Spinal cord (tissue), 10 donors: ENCODE measurements around the gene SCG3. TPM values are rescaled to one million over a fixed set of nuclear protein-coding genes. Genes with fewer than 3 reads are reported as not detected.

Source experiments
- DNase-seq, 6 donors: peaks; one replicate each; pipeline versions ENCODE4 v3.0.0 to v3.0.0-alpha.2; 2013 to 2015; ENCODE audit warnings: low spot score in 6 of 6, low read depth in 4 of 6
- H3K27ac ChIP-seq: one replicate; pipeline ENCODE4 v1.5.1; 2013; ENCODE audit warnings: low read depth, low read length, control low read depth
- H3K27me3 ChIP-seq: one replicate; pipeline ENCODE4 v1.6.1; 2013; ENCODE audit warnings: low read length; ENCODE audit not compliant: control insufficient read depth, insufficient read depth
- H3K36me3 ChIP-seq: one replicate; pipeline ENCODE4 v1.6.1; 2013; ENCODE audit warnings: low read length; ENCODE audit not compliant: control insufficient read depth, insufficient read depth
- H3K4me1 ChIP-seq: one replicate; pipeline ENCODE4 v1.6.1; 2013; ENCODE audit warnings: low read length; ENCODE audit not compliant: control insufficient read depth, insufficient read depth
- H3K4me3 ChIP-seq: one replicate; pipeline ENCODE4 v1.5.1; 2013; ENCODE audit warnings: low read depth, low read length, control low read depth
- H3K9me3 ChIP-seq: one replicate; pipeline ENCODE4 v1.6.1; 2013; ENCODE audit warnings: low read length; ENCODE audit not compliant: control insufficient read depth, insufficient read depth
- WGBS: methylation state at CpG from one replicate; pipeline ENCODE4 v1.1.5; 2013; ENCODE audit warnings: missing lambda C conversion rate; ENCODE audit not compliant: insufficient coverage; 5-methylcytosine and 5-hydroxymethylcytosine counted together
- polyA plus RNA-seq, 2 donors: library from polyadenylated mRNA; unstranded; fragments of 120-200 nt; gene quantifications; one replicate each; pipeline ENCODE4 v1.2.1, GENCODE V29; 2013; ENCODE audit not compliant: insufficient read length in 2 of 2
- total RNA-seq, 2 donors: library from RNA; depleted of rRNA in 1 of 2; stranded (reverse); fragments of 120-200 nt in 1 of 2; fragments of >200 nt in 1 of 2; gene quantifications; one replicate each; pipeline versions ENCODE4 v1.2.3 to v1.2.4, GENCODE V29; 2013 to 2014
- donor health status: healthy.

SCG3 gene
- total and polyA plus RNA-seq, 4 donors = 25.4 to 153 (median 86.6) TPM

DNA sequence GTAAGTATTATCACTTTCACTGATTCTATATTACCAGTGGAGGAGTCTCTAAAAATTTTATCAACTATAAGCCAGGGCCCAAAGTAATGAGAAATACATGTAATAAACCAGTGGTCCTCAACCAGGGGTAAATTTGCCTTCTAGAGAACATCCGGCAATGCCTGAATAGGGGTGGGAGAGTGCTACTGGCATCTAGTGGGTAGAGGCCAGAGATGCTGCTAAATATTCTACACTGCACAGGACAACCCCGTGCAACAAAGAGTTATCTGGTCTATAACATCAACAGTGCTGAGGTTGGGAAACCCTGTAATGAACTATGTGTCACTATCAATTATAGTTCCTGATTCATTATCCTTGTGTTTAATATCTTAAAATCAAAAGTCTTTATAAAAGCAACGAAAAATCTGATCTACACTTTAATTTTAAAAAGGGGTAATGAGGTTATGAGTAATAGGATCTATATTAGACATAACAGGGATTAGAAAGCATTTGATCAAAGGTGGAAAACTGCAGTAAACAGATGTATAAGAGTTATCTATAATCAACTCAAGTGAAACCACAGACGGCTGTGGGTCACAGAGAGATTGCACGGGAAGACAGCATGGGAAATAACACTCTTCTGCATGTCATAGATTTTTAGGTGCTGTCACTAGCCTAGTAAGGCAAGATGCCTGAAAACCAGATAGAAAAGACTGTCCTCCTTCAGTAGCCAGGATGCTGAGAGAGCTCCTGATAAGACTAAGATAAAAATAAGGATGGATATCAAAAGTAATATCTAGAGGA is 54.1 kb downstream of the SCG3 start:
- peaks cover 18% of the 10 kb centered on the region for H3K4me1 ChIP-seq
- H3K27me3 ChIP-seq = no peaks in the 10 kb centered on the region
- peaks cover 2% of the 10 kb centered on the region for H3K36me3 ChIP-seq
- H3K4me3 ChIP-seq = peak overlapping the region; percentile 50
- H3K27ac ChIP-seq = no peak overlapping the region
- WGBS = 20% methylated on average over 1 of the region's 5 CpGs
- peak in 1 of 6 donors; percentile 29 for DNase-seq
- H3K9me3 ChIP-seq = no peaks in the 10 kb centered on the region

DNA sequence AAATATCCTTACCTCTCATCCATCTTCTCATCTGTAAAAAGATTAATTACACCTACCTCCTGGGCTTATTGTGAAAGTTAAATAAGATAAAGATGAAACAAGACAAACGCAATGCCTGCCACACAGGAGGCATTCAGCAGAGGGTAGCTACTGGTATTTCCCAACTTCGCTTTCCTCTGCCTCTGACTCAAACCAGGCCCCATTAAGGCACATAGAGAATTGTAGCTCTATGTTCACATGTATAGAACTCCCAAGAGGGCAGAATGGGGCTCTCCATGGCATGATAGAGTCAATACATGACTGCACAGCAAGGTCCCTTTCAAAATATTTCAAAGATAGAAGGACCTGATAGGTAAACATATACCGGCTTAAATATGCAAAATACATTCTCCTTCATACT is 54.8 kb downstream of the SCG3 start:
- Histone ChIP-seq H3K4me3 (peak overlapping the region; percentile 50), H3K27me3 (no peaks in the 10 kb centered on the region), H3K27ac (no peak overlapping the region), H3K9me3 (no peaks in the 10 kb centered on the region), H3K4me1 (peaks cover 18% of the 10 kb centered on the region), H3K36me3 (peaks cover 2% of the 10 kb centered on the region)
- no peak for DNase-seq
- 60% methylated on average over 1 of the region's 3 CpGs for WGBS

DNA sequence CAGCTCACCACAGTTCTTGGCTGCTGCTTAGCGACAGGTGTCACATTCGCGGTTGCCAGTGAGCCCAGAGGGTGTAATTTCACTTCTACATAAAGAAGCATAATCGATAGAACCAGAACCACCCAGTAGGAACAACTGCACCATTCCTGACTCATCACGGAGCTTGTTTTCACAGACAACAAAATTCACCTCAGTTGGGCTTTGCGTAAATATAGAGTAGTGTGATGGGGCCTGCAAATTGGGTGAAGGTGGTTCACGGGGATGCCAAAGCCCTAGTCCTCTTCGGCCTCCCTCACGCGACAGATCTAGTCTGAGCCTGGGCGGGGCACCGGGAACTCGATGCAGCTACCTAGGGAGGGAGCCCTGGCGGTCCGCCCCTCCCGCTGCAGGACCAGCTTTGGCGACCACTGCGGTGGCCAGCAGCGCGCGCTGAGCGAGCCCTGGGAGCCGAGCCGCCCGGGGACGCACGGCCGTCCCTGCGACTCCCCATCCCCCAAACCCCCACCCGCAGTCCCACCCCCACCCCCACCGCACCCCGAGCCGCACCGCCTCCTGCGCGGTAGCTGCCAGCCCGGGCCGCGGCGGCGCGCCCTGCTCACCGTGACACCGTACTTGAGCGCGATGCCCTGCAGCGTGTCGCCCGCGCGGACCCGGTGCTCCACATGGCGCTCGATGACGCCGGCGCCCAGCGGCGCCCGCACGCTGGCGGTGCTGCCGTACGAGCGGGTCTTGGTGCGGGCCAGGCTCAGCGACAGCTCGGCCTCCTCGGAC is 55.6 kb downstream of the SCG3 start:
- H3K27ac ChIP-seq = no peak overlapping the region
- peak overlapping the region; percentile 50 for H3K4me3 ChIP-seq
- H3K4me1 ChIP-seq = peaks cover 18% of the 10 kb centered on the region
- no peaks in the 10 kb centered on the region for H3K27me3 ChIP-seq
- peaks cover 2% of the 10 kb centered on the region for H3K36me3 ChIP-seq
- peak in 4 of 6 donors; percentile 26 to 74 (median 50) for DNase-seq
- H3K9me3 ChIP-seq = no peaks in the 10 kb centered on the region
- 1% methylated on average over 51 of the region's 69 CpGs for WGBS

DNA sequence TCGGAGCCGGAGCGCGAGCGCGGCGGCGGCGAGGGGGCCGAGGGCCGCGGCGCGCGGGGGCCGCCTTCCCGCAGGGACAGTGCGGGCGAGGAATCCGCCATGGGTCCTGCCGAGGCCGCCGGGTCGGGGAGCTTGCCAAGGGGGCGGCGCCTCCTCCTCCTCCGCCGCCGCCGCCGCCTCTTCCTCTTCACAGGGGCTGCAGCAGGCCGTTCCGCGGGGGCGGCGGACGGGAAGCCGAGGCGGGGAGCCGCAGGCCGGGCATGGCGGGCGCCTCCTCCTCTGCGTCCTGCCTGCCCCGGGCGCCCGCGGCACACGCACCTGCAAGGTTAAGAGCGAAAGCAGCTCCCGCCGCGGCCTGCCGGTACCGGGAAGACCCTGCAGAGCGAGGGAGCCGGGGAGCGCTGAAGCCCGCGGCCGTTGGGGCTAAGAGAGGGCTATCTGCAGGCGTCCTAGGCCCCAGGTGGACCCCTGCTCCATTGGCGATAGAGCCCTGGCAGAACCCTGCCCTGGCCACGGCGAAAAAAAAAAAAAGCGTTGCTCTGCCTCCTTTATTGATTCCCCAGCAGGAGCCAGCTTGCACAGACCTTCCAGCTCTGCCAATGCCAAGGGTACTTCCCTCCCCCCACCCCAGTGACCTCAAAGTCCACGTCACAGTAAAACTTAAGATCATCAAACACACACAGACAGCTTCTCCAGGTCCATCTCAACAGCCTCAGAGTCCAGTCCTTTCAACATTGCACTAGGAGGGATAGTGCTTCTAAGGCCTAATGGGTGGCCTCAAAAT is 56.4 kb downstream of the SCG3 start, which contains the start of gene LYSMD2:
Gene LYSMD2, minus strand, starts transcription at position 134 of the 784 bp plus-strand sequence. Its CDS starts 33 bp downstream, at position 101.
- Histone ChIP-seq H3K4me3 (peak within 1 kb of the TSS; percentile 72), H3K27me3 (no peaks in the 10 kb centered on the region), H3K9me3 (no peaks in the 10 kb centered on the region), H3K27ac (peak within 1 kb of the TSS; percentile 80), H3K4me1 (peaks cover 18% of the 10 kb centered on the region), H3K36me3 (no peaks in the 10 kb centered on the region)
- DNase-seq = peak in 5 of 6 donors; percentile 51 to 90 (median 59)
- WGBS = under 1% methylated on average over 65 of the region's 67 CpGs

DNA sequence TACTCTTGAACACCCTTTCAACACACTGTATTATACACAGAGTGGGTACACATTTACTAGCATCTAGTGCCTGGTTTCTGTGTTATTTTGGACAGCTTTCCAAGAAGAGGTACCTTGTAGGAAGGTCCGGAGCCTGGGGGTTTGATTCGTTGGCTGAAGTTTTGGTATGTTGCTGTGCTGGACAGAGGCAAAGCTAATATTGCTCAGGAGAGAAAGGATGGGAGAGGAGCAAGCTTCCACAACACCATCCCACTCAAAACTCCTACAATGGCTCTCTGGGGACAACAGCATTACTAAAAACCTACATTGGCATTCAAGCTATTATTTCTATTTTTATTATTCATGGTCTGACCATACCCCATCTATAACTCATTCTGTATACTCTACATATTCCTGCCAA is 57.2 kb downstream of the SCG3 start:
- WGBS = no CpG with 5 or more reads among the region's 2 CpGs
- peaks cover 18% of the 10 kb centered on the region for H3K4me1 ChIP-seq
- no peaks in the 10 kb centered on the region for H3K27me3 ChIP-seq
- H3K9me3 ChIP-seq = no peaks in the 10 kb centered on the region
- no peaks in the 10 kb centered on the region for H3K36me3 ChIP-seq
- peak overlapping the region; percentile 80 for H3K27ac ChIP-seq
- H3K4me3 ChIP-seq = no peak overlapping the region
- DNase-seq = no peak

DNA sequence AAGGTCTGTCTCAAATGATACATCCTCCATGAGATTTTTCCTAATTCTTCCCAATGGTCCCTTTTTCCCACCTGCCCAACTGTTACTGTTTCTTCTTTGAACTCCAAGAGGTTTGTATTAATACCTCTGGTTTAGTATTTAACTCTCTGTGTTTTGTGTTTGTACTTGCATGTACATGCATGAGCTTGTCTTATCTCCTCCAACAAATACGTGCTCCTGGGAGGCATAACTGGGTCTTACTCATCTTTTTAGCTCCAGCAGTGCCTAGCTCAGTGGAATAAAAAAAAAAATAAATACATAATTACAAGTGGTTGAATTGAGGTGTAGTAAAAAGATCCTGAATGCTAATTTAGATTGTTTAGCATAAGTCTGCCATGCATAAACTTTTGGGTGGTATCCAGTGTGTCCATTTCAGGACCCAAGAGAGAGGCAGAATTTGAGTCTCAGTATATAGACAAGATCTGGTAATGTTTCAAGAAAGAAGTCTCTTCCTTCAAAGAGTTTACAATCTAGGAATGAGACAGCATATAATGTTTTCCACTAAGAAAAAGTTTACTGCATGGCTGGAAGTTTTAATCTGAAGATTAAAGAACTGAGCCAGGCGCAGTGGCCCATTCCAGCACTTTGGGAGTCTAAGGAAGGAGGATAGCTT is 57.9 kb downstream of the SCG3 start:
- Histone ChIP-seq H3K4me1 (peaks cover 13% of the 10 kb centered on the region), H3K9me3 (no peaks in the 10 kb centered on the region), H3K4me3 (no peak overlapping the region), H3K36me3 (no peaks in the 10 kb centered on the region), H3K27ac (no peak overlapping the region), H3K27me3 (no peaks in the 10 kb centered on the region)
- no peak for DNase-seq
- no CpG with 5 or more reads among the region's 2 CpGs for WGBS

DNA sequence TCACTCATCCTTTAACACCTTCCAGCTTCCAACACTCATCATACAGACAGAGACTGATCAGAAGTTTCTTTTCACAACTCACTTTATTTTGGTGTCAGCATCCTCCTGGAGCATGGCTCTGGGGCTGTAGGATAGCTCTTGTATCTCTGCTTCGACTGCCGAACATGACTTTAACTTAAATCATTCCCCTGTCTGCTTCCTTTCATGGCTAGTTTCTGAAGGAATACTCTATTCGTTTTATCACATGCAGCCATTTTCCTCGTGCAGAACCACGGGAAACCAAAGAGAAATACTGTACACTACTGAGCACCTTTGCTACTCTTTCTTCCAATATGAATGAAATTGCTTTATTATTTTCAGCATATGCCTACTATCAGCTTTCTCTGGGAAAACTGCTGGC is 68.0 kb downstream of the SCG3 start:
- peaks cover 9% of the 10 kb centered on the region for H3K4me1 ChIP-seq
- H3K27ac ChIP-seq = no peak overlapping the region
- no peaks in the 10 kb centered on the region for H3K9me3 ChIP-seq
- H3K4me3 ChIP-seq = no peak overlapping the region
- no peaks in the 10 kb centered on the region for H3K36me3 ChIP-seq
- 88% methylated on average over 5 of the region's 5 CpGs for WGBS
- peaks cover 6% of the 10 kb centered on the region for H3K27me3 ChIP-seq
- DNase-seq = no peak

DNA sequence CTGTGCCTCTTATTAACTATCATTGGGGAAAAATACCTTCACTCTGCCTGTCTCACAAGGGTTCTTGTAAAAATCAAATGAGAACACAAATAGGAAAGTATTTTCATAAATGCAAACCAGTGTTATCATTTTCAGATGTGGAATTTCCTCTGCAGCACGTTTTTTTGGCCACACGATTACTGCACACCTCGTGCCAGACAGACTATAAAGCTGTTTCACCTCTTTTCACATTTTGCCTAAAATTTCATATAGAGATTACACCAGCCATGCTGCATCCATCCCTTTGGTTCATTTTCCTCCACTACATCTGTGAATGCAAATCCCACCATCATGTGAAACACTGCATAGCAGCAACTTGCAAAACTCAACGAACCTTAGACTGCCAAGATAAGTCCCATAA is 68.9 kb downstream of the SCG3 start:
- Histone ChIP-seq H3K4me1 (peaks cover 9% of the 10 kb centered on the region), H3K27me3 (peaks cover 6% of the 10 kb centered on the region), H3K36me3 (no peaks in the 10 kb centered on the region), H3K4me3 (no peak overlapping the region), H3K27ac (no peak overlapping the region), H3K9me3 (no peaks in the 10 kb centered on the region)
- DNase-seq = no peak
- 88% methylated on average over 3 of the region's 4 CpGs for WGBS
